ENCODE measurements around the gene CAMK1G.

Gene CAMK1G

DNA sequence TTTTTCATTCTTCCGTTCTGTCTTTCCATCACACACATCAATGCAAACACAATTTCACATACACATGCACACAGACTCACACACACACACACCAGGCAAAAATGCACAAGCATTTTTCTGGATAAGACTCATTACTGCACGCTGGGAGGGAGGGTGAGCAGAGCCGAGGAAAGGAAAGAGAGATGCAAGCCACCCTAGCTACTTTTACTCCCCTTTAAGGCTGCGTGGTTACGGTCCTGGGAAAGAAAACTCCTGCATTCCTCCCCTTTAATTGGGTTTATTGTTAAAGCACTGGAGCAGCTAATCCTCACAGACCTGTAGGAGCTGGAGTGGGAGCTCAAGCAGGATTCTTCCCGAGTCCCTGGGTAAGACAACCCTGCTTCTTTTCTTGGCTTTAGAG lies at the start of gene CAMK1G:
Gene CAMK1G, plus strand, starts transcription at position 307 of the 400 bp plus-strand sequence. CDS start 11,270 bp downstream, outside the sequence.
- no peak for DNase-seq

DNA sequence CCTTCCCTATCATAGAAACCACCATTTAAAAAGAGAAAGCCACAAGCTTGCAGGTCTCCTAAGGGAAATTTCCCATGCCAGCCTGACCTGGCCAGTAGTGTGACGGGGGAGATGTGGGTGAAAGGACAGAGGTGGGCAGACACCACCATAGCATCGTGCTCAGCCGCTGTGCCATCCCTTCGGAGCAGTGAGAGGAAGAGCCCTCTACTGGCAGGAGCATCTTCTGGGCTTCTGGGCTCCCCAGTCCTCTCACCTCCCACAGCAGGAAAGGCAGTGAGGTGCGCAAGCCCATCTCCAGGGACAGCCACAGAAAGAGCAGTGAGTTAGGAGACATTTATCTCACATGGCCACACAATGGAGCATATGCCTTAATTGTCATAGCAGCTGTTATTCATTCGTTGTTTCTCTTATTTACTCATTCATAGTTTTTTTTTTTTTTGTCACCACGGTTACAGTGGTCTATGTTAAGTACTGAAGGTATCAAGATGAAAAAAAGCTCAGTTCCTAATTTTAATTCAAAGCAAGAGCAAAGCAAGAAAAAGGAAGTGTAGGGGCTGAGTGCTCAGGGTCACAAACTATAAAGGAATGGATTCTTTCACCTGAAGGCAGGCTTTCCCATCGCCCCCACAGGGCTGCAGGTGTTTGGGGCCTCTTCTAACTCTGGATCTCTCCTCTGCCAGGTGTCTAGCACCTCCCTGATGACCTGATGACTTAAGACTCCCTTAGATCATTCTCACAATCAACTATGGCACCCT lies 48.8 kb upstream of the CAMK1G start:
- DNase-seq, result no peak

DNA sequence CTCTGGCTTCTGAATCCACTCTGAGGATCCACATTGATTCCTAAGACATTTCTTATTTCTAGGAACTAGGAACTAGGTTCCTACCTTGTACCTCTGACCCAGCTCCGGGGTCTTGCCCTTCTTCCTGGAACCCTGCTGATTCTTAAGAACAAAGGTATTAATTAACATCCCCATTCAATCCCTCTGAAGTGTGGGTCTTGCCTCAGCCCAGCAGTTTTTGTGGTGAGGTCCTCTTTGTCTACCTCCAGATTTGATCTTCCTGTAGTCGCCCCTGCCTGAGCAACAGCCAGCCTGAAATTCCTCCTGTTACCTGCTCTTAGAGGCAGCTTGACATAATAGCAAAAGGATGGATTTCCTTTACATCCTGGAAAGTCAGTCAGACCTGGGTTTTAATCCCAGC lies 46.7 kb upstream of the CAMK1G start:
- DNase-seq, result no peak

DNA sequence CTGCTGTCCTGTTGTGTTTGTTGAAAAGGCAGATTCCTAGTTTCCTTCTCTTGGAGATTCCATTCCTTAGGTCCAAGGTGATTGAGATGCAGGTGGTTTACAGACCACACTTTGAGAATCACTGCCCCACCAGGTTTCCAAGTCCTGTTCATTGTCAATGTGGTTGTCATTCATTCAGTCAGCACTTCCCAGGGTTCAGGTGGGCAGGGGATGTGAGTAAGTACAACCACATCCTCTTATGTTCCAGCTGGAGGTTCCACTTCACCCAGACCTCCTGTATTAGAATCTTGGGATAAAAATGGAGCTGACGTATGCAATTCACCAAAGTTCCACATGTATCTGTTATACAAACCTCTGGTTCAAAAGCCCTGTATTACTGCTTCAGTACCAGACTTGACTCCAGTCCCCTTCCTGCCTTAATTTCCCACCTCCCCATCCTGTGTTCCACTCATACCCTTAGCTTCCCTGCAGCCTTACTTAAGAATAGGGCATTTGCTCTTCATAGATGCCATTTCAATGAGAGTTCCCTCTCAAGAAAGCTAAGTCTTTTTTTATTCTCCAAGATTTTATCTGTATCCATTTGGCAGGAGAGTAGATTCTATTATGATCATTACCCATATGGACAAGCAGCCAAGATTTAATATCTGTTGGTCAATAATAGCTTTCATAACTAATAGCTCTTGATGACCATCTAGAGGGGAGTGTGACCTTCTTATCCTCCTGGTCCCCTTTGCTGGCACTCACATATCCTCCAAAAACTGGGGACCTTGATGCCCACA lies 46.0 kb upstream of the CAMK1G start:
- DNase-seq, result no peak

DNA sequence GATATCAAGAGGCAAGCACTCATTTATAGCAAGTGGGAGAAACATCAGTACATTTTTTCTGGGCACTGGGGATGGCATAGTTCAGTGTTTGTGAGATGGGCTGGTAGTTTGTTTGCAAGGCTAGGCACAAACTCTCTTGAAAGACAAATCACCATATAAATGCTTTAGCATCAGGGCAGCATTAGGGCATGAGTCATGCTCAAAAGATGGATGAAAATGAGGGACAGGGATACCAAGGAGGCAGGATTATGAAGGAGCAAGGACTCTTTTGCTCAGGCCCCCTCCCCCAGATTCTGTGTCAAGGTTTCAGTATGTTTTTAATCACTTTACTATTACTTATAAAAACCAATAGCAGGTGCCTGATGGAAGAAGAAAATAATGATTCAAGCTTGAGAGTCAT lies 43.9 kb upstream of the CAMK1G start:
- no peak for DNase-seq

DNA sequence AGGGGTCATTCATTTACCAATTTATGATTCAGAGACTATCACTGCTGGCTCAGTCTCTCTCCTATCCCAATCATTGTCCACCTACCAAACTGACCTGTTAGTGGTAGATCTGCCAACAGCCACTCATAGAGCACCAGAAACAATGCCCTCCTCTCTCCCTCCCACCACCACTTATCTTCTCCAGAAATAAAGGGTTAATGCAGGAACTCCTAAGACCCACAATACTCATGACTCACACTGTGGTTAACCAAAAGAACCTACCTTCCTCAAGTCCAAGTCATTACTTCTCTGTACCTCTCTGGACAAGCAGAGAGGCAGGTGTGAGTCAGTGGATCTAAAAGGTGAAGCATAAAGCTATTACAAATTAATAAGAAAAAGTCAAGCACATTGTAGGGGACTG lies 40.9 kb upstream of the CAMK1G start:
- no peak for DNase-seq

DNA sequence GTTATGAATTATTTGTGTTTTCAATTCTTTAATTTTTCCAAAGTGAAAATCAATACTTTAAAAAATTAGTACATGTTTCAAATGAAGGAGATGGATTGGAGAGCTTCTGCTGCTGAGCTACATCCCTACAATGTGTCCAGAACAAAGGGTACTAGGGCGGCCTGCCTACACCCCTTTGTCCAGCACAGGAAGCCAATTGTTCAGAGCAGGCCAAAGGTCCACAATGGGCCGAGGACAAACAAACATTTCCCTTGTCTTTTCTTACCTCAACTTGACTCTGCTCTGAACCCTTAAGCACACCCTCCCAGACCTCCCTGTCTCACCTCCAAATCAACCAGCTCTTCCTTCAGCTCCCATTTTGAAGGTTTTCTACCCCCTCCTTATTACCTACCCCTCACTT lies 39.4 kb upstream of the CAMK1G start:
- no peak for DNase-seq

DNA sequence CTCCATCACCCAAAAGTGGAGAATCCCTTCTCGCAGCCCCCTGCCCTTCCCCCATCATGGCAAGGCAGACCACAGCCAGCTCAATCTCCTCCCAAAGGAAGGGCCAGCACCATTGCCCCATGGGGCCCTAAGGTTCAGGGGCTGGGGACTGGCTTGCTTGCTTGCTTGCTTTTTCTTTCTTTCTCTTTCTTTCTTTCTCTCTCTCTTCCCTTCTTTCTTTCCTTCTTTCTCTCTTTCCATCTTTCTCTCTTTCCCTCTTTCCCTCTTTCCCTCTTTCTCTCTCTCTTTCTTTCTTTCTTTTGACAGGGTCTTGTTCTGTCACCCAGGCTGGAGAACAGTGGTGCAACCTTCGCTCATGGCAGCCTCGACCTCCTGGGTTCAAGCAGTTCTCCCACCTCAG lies 38.1 kb upstream of the CAMK1G start:
- no peak for DNase-seq

DNA sequence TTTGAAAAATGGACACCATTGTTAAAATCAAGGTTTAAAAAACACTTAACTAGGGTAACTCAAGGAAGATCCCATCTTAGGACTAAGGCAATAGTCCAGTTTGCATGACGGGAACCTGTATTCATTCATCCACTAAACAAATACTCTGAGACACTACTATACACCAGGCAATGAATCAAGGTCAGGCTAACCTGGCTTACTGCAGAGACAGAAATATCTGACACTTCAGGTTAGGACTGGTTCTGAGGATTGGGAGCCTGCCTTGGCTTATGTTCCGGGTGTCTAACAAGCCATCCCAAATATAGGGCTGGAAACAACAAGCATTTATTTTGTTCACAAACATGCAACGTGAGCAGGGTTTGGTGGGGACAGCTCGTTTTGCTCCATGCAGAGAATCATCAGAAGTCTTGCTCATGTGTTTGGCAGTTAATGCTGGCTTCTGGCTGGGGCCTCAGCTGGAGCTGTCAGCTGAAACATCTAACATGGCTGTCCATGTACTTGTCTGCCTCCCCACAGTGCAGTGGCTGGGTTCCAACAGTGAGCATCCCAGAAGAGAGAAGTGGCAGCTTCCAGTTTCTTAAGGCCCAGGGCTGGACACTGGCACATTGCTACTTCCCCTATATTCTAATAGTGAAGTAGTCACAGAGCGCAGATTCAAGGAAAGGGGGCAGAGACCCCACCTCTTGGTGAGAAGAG lies 37.0 kb upstream of the CAMK1G start:
- DNase-seq, result no peak

DNA sequence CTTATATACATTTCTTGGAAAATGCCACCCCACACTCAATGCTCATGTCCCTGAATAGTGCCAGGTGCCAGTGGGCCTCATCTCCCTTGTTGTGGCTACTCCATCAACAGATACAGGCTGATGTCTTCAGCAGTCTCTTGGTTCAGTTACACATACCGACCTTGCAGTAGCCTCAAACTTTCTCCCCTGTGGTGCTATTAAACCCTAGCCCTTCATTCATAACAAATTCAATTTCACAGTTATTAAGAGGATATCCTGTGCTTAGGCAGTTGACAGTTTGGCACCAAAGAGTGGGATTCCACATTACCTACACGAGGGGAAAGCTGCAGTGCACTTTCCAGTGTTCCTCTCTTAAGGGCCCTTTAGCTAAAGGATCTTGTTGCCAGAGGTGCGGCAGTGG lies 35.9 kb upstream of the CAMK1G start:
- no peak for DNase-seq

DNA sequence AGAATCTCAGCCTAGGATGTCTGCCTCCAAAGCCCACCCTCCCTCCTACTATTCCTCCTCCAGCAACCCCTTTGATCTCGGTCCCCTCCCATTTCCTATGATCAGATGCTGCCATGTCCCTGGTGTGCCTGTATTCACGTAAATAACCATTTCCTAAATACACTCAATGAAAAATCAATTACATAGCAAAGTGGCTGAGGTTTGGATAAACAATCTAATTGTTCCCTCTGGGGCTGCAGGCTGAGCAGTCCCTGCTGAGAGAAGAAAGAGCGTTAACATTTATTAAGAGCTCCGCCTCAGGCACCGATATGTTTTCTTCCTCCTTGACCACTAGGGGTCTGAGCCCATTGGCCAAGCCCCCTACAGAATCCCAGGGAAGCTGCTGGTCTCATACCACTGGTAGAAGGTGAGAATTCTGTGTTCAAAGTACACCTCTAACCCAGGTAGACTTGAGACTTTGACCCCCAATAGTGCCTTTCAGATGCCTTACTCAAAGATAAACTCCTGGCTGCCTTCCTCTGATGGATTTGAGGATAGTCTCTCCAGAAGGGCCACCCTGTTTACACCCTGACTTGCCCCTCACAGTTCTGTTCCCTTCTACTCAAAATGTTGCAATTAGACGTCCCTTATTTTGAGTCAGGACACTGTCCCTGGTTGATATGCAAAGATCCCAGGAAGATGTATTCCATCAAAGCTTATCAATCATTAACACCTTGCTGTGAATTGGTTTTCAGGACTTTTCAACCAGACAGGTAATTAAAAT lies 33.9 kb upstream of the CAMK1G start:
- DNase-seq, result no peak

DNA sequence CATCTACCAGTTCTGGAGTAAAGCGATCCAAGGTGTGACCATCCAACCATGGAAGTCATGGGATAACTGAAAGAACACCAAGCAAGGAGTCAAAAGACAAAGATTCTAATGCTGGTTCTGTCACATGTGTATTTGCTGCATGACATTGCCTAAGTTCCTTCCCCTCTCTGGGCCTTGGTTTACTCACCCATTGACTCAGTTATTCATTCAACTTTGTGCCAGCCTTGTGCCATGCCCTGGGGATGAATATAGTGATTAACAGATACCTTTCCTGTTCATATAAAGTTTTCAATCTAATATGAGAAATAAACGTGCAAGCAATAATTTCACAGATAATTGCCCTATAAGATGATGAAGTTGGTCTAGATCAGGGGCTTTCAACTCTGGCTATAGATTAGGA lies 33.0 kb upstream of the CAMK1G start:
- DNase-seq, result no peak

DNA sequence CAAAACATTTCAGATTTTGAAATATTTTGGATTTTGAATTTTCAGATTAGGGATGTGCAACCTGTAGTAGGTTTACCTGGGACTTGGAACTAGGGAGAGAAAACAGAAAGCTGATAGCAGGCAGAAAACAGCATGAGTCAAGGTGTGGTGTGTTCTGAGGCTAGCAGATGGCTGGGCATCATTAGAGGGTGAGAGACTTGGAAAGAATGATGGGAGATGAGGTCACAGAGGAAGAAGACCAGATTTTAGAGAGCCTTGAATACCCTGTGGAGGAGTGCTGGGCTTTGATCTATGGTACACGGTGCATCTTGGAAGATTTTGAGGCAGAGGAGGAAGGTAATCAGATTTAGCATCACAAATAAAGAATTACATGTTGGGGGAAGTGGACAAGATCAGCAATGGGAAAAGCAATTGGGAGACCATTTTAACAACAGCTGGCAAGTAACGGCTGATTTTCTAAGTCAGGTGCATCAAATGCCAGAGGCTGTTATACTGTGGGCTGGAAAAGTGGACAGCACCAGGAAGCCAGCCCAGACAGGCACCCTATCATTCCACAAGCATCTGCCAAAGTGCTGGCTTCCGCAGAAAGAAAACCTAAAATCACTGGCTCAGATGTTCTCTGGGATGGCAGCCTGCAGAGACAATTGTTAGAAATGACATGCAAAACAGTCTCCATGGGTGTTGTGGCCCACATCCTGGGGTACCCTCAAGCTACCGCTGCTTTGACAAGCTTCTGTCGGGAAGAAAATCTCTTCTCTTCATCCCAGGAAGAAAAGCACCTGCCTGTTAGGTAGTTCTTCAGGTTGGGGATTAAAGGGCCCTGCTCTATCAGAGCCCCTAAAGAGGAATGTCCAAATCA lies 30.9 kb upstream of the CAMK1G start:
- no peak for DNase-seq

DNA sequence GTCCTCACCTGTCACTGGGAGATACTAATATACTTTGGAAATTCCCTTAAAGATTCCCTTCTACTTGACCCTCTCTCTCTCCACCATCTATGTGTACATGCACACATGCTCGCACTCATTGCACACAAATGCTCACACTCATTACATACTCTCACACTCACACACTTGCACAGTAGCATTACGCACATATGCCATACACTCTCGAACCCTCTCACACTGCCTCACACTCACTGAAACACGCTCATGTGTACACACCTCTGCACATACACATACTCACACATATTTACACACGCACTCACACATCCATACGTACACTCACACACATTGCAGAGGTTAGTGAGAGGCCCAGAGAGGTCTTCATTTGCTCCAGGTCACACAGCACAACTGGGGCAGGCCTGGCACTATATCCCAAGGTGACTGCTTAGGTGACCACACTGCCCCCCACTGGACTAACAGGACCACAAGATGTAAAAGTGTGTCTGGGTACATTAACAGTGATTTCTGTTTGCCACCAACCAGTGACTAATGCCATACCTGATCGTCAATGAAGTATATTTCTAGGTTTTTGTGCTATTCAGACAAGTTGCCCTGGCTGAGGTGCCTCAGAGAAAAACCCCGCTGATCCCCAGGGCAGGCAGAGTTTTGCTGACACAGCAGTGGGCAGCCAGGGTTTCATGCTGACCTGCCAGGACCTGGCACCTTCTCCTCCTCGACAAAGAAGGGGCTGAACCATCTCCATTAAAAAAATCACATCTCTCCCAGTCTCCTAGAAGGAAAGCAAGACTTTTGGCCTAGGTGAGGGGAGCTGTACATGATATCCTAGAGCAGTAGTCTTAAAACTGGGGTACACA lies 28.5 kb upstream of the CAMK1G start:
- DNase-seq, result no peak

DNA sequence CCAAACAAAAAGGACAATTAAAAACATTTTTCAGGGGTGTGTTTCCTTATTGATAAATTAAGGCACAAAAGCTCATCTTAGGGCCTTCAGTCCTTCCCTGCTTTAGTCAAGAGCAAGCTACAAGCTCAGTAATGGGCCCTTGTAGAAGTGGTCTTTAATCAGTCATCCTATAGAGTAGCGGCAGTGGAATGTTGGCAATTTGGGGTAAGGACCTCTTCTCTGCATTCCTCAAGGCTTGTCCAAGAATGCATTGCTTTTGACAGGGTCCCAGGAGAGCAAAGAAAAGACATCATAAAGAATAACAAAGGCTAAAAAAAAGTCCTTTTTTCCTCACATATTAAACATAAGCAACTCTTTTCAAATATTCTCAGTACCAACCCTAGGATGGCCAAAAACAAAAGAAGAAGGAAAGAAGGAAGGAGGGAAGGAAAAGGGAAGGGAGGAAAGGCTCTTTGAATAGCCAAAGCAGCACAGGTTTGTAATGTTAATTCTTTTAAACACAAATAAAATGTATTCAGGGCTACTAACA lies 27.3 kb upstream of the CAMK1G start:
- no peak for DNase-seq

DNA sequence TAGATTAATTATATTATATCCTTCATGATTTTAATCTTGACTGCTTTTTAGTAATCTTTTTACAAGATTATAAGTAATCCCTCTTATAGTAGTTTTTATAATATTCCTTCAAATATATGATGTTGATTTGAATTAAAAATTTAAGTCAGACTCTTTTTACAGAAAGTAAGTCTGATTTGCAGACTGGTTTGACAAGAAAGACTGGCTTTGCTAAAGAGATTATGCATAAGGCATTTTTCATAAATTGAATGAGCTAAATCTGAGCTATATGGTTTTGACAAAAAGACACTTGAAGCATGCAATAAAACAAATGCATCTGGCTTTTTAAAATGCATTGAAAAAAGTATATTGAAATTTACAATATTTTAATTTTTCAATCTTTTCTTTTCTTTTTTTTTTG lies 26.3 kb upstream of the CAMK1G start:
- DNase-seq, result no peak

DNA sequence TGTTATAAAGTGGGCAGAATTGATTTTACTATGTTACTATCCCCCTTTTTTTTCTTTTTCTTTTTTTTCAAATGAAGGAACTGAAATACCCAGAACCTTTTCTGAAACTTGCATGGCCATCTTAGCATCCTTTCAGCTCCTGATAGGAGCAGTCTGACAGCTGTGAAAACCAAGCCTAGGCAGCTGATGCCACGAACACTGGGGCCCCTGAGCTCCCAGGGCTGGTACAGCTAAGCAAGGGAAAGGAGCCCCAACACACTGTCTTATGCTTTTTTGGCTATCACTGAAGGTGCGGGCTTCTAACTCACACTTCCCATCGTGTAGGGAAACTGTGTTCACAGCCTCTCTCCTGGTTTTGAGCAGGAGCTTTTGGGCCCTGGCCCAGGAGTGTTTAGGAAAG lies 23.0 kb upstream of the CAMK1G start:
- DNase-seq, result no peak

DNA sequence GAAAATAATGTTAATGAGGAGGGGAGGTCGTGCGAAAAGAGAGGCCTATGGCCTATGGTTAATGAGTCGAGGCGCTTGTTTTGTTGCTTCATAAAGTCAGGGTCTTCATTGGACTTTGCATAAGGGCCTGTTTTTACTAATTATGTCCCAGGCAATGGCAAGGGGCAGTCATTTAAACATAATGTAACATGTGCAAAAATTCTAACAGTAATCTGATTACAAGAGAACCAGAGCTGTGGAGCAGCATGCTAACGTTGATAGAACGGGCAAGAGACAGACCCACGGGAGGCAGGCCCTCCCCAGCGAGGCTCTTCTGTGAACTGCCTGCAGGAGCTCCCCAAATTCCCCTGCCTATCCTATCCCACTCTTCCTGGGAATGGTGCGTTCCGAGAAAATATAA lies 22.6 kb upstream of the CAMK1G start:
- no peak for DNase-seq

DNA sequence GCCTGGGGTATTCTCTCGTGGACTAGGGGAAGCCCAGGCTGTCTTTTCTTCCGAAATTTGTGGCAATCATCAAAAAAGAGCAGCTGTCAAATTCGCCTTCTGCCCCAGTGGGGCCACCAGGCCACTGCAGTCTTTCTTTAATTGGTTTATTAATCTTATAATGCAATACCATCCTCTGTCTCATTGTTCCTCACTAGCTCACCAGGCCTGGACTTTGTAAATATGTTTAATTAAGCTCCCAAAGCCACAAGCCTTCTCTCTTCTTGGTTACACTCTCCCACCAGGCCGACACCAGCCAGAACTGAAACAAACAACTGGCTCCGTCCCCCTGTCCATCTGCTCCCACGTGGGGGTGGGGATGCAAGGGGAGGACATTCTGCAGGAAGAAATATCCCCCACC lies 22.0 kb upstream of the CAMK1G start:
- no peak for DNase-seq

DNA sequence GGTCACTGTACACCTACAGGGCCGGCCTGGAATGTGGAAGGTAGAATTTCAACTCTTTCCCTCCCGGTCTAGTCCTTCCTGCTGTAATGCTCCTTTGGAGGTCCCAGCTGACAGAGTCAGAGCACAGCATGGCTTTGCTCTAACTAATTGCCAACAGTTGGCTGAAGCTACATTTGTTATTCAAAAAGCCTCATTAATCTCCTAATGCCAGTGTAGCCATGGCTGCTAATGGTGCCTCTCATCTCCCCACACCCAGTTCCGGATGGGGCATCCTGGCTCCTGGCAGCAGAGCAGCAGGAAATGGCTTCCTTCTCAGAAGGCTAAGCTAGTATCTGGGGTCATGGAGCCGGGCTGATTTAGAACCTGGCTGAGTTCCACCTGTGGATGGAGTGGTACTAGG lies 18.7 kb upstream of the CAMK1G start:
- DNase-seq, result no peak

All from stimulated activated naive CD4-positive, alpha-beta T cell treated with Interleukin-2 at 50 U/mL for 16 hours (primary cell).